Activated CD4-positive, alpha-beta memory T cell treated with anti-CD3 and anti-CD28 coated beads for 36 hours (primary cell): ENCODE results near the gene GALNT9. TPM values are rescaled to one million over a fixed set of nuclear protein-coding genes. Genes with fewer than 3 reads are reported as not detected.

Experiments
- CTCF ChIA-PET: fragments of 350-600 bp; sonication (Branson Sonifier 250); formaldehyde crosslinking; loops from one replicate; lab custom pipeline; 2021; ENCODE audit warnings: antibody characterized with exemption, inconsistent platforms; lab: Charles Lee
- POLR2A ChIA-PET: fragments of 350-600 bp; sonication (Branson Sonifier 250); formaldehyde crosslinking; loops from one replicate; lab custom pipeline; 2021; ENCODE audit warnings: antibody characterized with exemption; lab: Charles Lee
- DNase-seq: peaks from one replicate; pipeline ENCODE4 v3.0.0-alpha.2; 2020
- H3K27ac Mint-ChIP-seq: one replicate; pipeline ENCODE4 v1.8.0; 2021; ENCODE audit warnings: mixed read lengths
- H3K27me3 Mint-ChIP-seq: one replicate; pipeline ENCODE4 v1.8.0; 2021; ENCODE audit warnings: mixed read lengths
- H3K36me3 Mint-ChIP-seq: one replicate; pipeline ENCODE4 v1.8.0; 2021; ENCODE audit warnings: mixed read lengths
- H3K4me1 Mint-ChIP-seq: one replicate; pipeline ENCODE4 v1.8.0; 2021; ENCODE audit warnings: low read depth, mixed read lengths
- H3K4me3 Mint-ChIP-seq: one replicate; pipeline ENCODE4 v1.8.0; 2021; ENCODE audit warnings: mild to moderate bottlenecking, mixed read lengths
- H3K9me3 Mint-ChIP-seq: one replicate; pipeline ENCODE4 v1.8.0; 2021; ENCODE audit warnings: mixed read lengths
- intact Hi-C: fragments of 100-400 bp; cut with micrococcal nuclease; formaldehyde crosslinking; loops from one replicate; pipeline ENCODE4 v1.15.1; 2023
- total RNA-seq, 2 experiments: library from RNA; stranded (reverse); gene quantifications; one replicate each; pipeline ENCODE4 v1.2.3, GENCODE V29; 2021

GALNT9 gene
- total RNA-seq, 2 experiments from 2014 or later = 0.12 to 0.29 TPM

DNA sequence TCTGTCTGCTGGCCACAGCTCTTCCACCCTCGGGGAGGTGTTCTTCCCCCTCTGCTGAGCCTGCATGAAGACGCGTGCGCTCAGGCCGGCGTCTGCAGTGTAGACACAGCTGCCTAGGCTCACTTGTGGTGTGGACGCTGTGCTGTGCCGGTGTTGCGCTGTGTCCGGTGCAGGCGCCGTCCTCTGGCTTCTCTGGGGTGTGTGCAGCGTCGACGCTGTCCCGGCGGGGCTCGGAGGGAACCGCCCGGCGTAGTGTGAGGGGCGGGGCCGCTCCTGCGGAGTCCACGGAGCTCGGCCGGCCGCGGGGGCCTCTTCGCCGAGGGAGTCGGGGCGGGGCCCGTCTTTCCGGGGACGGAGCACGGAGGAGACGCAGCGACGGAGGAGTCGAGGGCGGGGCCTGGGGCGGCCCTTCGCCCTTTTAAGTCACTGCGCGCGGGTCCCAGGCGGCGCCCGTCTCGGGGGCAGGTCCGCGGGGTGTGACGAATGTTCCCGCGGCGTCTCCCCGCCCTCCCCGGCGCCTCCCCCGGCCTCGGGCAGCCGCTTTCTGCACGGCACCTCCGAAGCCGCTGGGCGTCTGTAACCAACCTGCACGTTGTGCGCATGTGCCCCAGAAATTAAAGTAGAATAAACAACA is 139.9 kb downstream of the GALNT9 start:
- CTCF ChIA-PET = interaction anchor here (1.2 to 1.6 kb wide), 3 partner anchors 10 to 36 kb away, joined by 3 to 7 read pairs (median 5); no protein-coding TSS in a partner anchor
- peak; percentile 96 for DNase-seq

DNA sequence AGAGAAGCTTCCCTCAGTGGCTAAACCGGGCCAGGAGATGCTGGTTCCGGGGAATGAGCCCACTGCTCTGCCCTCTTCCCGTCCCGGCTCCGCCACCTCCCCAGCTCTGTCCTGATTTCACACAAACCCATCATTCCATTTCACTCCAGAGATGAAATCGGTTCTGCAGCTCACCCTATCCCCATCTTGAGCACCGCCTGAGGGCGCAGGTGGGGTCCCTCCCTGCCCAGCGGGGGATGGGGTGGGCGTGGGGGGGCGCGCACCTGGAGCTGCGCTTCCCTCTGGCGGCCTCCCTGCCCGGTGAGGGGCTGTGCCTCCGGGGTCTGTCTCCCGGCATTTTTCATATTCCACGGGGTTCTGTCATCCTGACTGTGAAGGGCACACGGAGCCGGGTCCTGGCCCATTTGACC is 140.5 kb downstream of the GALNT9 start:
- peaks cover 6% of the 10 kb centered on the region for H3K36me3 Mint-ChIP-seq
- DNase-seq = no peak
- H3K4me1 Mint-ChIP-seq = peaks cover 40% of the 10 kb centered on the region
- CTCF ChIA-PET = interaction anchor here (1.2 to 1.6 kb wide), 3 partner anchors 10 to 35 kb away, joined by 3 to 7 read pairs (median 5); no protein-coding TSS in a partner anchor
- POLR2A ChIA-PET = interaction anchor here (1.0 to 1.1 kb wide), 2 partner anchors 10 to 13 kb away, joined by 4 to 5 read pairs; no protein-coding TSS in a partner anchor
- intact Hi-C loops = loop anchor here (5.0 kb wide), 2 partner anchors 37 to 298 kb away; no protein-coding TSS in a partner anchor
- H3K27ac Mint-ChIP-seq = peak overlapping the region; percentile 80
- peaks cover 14% of the 10 kb centered on the region for H3K9me3 Mint-ChIP-seq
- no peaks in the 10 kb centered on the region for H3K27me3 Mint-ChIP-seq
- peak overlapping the region; percentile 93 for H3K4me3 Mint-ChIP-seq

More for the DNA sequence above, 139.9 kb downstream of the GALNT9 start:
- H3K4me3 Mint-ChIP-seq = peak overlapping the region; percentile 93
- H3K4me1 Mint-ChIP-seq = peaks cover 40% of the 10 kb centered on the region
- peaks cover 6% of the 10 kb centered on the region for H3K36me3 Mint-ChIP-seq
- POLR2A ChIA-PET = interaction anchor here (1.0 to 1.1 kb wide), 2 partner anchors 11 to 14 kb away, joined by 4 to 5 read pairs; no protein-coding TSS in a partner anchor
- H3K27ac Mint-ChIP-seq = peak overlapping the region; percentile 80
- H3K9me3 Mint-ChIP-seq = peaks cover 18% of the 10 kb centered on the region
- intact Hi-C loops = loop anchor here (5.0 kb wide), 2 partner anchors 37 to 298 kb away; no protein-coding TSS in a partner anchor
- no peaks in the 10 kb centered on the region for H3K27me3 Mint-ChIP-seq

DNA sequence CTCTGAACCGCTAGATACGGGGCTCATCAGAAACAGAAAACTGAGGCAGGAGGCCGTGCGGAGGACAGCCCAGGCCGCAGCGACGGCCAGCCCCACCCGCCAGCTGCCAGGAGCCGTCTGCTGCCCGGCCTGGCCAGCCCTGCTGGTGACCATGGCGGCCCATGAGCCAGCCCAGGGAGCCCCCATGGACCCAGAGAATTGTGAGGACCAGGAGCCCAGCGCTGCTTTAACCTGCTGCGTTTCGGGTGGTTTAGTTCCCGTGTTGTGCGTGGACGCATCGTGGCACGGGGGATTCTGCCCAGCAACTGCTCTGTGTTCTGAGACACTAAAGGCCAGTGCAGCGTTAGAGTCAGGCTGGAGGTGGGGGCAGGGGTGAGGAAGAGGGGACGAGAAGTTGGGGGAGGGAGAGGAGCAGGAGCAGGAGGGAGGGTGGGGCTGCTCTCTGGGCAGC is 140.9 kb downstream of the GALNT9 start:
- ChIA-PET POLR2A (interaction anchor here (1.1 kb wide), 1 partner anchor 10 kb away, joined by 5 read pairs; no protein-coding TSS in a partner anchor), CTCF (interaction anchor here (1.3 to 1.6 kb wide), 2 partner anchors 9 to 30 kb away, joined by 5 to 7 read pairs; no protein-coding TSS in a partner anchor)
- Mint-ChIP-seq H3K36me3 (peaks cover 3% of the 10 kb centered on the region), H3K27ac (no peak overlapping the region), H3K4me3 (peak overlapping the region; percentile 57), H3K4me1 (peaks cover 40% of the 10 kb centered on the region), H3K27me3 (no peaks in the 10 kb centered on the region), H3K9me3 (peaks cover 9% of the 10 kb centered on the region)
- DNase-seq = no peak
- intact Hi-C loops = loop anchor here (5.0 kb wide), 2 partner anchors 36 to 299 kb away; no protein-coding TSS in a partner anchor

DNA sequence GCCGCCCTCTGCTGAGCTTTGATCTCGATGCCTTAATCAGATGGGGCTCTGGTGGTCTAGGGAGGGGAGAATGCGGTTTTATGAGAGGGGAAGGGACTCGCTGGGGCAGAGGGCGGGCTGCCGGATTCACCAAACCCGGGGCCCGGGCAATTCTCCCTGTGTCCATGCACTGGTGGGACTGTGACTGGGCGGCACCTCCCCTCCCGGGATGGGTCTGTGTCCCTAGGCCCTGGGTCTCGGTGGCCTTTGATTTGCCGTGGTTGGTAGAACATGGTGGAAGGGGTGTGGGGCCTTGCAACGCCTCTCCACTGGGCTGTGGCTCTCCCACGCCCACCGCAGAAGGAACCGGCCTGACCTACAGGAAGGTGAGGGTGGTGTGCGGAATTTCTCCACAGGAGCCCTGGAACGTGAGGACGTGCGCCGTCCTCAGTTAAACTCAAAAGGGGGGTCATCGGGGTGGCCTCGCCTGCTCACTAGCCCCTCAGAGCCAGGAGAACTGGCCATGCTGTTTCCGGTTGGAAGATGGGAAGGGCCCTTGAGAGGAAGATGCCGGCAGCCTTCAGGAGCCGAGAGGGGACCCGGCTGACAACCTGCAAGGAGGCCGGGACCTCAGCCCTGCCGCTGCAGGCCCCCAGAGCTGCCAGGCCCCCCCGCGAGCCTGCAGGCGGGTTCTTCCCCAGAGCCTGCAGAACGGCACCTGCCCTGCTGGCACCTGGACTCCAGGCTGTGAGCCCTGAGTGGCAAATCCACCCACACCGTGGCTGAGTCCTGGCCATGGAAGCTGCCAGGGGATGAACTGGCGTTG is 141.5 kb downstream of the GALNT9 start:
- H3K4me1 Mint-ChIP-seq = peaks cover 40% of the 10 kb centered on the region
- H3K36me3 Mint-ChIP-seq = peaks cover 2% of the 10 kb centered on the region
- intact Hi-C loops = loop anchor here (5.0 kb wide), 2 partner anchors 36 to 299 kb away; no protein-coding TSS in a partner anchor
- peaks cover 12% of the 10 kb centered on the region for H3K9me3 Mint-ChIP-seq
- ChIA-PET CTCF (interaction anchor here (1.3 kb wide), 1 partner anchor 34 kb away, joined by 4 read pairs; no protein-coding TSS in a partner anchor), POLR2A (no interaction called here)
- H3K27me3 Mint-ChIP-seq = no peaks in the 10 kb centered on the region
- DNase-seq = no peak
- no peak overlapping the region for H3K27ac Mint-ChIP-seq
- no peak overlapping the region for H3K4me3 Mint-ChIP-seq

DNA sequence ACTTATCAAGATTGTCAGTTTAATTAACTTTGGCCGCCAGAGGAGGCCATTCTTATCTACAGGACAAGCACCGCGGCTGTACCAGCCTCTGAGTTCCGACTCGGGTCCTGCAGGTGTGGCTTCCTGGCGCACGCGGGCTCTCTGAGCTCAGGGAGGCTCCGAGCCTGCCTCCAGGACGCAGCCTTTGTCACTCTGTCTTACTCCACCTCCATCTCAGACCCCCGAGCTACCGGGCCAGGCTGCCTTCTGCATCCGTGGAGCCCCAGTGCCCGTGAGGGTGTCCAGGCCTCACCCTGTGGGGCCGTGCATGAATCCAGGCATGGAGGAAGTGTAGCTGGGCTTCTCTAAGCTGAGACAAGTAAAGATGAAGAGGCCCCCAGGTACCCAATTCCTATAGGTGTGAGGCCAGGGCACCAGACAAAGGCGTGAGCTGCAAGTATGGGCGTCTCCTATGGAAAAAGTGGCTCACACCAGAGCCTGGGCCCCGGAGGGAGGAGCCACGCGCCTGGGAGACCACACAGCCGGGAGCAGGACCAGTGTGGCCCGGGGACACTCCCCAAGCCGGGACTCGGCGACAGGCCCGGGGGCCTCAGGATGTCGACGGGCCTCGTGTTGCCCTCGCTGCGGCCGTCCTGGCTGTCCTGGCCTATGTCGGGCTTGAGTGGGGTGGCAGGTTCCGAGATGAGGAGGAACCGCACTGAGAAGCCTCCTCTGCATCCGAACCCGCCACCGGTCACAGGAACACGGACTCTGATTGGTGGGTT is 142.3 kb downstream of the GALNT9 start:
- POLR2A ChIA-PET = no interaction called here
- no peaks in the 10 kb centered on the region for H3K27me3 Mint-ChIP-seq
- peaks cover 2% of the 10 kb centered on the region for H3K36me3 Mint-ChIP-seq
- no peak for DNase-seq
- H3K9me3 Mint-ChIP-seq = peaks cover 14% of the 10 kb centered on the region
- no peak overlapping the region for H3K27ac Mint-ChIP-seq
- peak overlapping the region; percentile 78 for H3K4me3 Mint-ChIP-seq
- intact Hi-C loops = loop anchor here (5.0 kb wide), 2 partner anchors 35 to 300 kb away; no protein-coding TSS in a partner anchor
- peaks cover 40% of the 10 kb centered on the region for H3K4me1 Mint-ChIP-seq
- CTCF ChIA-PET = interaction anchor here (1.3 kb wide), 1 partner anchor 33 kb away, joined by 4 read pairs; no protein-coding TSS in a partner anchor

DNA sequence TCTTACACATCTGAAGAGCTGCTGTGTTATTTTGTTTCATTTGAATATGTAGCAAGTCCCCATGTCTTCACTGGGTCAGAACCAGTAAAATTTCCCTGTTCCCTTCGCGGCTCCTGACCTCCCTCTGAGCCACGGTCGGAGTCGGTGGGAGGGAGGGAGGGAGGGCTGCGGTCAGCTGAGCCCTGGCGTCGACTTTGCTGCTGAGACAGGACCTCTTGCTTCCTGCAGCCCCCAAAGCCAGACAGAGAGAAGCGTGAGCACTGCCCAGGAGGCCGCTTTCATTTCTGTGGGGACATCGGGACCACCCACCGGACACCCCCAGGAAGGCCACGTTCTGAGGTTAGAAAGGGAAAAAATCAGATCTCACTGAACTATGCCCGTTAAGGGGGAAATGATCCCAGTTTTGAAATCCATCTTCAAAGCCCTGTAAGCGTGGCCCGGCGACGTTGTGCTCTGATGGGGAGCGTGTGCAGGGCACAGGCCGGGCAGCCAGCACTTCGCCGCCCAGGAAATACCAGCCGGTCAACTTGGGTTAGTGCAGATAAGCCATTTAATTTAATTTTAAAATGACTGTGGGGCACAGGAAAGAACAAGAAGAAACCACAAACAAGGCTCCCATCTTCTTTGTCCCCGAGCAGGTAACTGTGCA is 143.1 kb downstream of the GALNT9 start:
- peaks cover 40% of the 10 kb centered on the region for H3K4me1 Mint-ChIP-seq
- peak overlapping the region; percentile 90 for H3K27ac Mint-ChIP-seq
- peaks cover 14% of the 10 kb centered on the region for H3K9me3 Mint-ChIP-seq
- no peaks in the 10 kb centered on the region for H3K27me3 Mint-ChIP-seq
- ChIA-PET POLR2A (no interaction called here), CTCF (interaction anchor here (1.3 kb wide), 1 partner anchor 33 kb away, joined by 4 read pairs; no protein-coding TSS in a partner anchor)
- intact Hi-C loops = loop anchor here (5.0 kb wide), 2 partner anchors 34 to 301 kb away; no protein-coding TSS in a partner anchor
- peak overlapping the region; percentile 78 for H3K4me3 Mint-ChIP-seq
- DNase-seq = no peak
- H3K36me3 Mint-ChIP-seq = peaks cover 2% of the 10 kb centered on the region

DNA sequence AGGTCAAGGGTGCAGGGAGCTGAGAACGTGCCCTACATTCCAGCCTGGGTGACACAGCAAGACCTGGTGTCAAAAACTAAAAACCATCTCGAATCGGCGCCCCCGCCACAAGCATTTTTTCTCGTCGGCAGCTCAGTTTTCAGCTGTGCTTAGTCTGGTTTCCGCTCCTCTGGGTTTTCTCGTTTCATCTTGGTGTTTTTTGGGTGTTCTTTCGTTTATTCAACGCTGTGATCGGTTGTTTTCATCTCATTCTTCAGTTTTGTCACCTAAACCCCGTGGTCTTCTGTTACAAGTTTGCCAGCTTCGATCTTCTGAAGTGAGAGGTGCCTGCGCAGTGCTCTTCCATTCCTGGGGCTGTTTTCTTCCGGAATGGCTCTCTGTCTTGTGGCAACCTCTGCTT is 143.7 kb downstream of the GALNT9 start:
- Mint-ChIP-seq H3K4me1 (peaks cover 35% of the 10 kb centered on the region), H3K36me3 (peaks cover 2% of the 10 kb centered on the region), H3K27me3 (no peaks in the 10 kb centered on the region), H3K27ac (peak overlapping the region; percentile 90), H3K4me3 (peak overlapping the region; percentile 78), H3K9me3 (peaks cover 14% of the 10 kb centered on the region)
- DNase-seq = peak; percentile 41
- POLR2A ChIA-PET = interaction anchor here (0.7 kb wide), 1 partner anchor 24 kb away, joined by 3 read pairs; no protein-coding TSS in a partner anchor
- intact Hi-C loops = loop anchor here (5.0 kb wide), 2 partner anchors 33 to 302 kb away; no protein-coding TSS in a partner anchor
- CTCF ChIA-PET = interaction anchor here (0.8 kb wide), 1 partner anchor 32 kb away, joined by 5 read pairs; no protein-coding TSS in a partner anchor

DNA sequence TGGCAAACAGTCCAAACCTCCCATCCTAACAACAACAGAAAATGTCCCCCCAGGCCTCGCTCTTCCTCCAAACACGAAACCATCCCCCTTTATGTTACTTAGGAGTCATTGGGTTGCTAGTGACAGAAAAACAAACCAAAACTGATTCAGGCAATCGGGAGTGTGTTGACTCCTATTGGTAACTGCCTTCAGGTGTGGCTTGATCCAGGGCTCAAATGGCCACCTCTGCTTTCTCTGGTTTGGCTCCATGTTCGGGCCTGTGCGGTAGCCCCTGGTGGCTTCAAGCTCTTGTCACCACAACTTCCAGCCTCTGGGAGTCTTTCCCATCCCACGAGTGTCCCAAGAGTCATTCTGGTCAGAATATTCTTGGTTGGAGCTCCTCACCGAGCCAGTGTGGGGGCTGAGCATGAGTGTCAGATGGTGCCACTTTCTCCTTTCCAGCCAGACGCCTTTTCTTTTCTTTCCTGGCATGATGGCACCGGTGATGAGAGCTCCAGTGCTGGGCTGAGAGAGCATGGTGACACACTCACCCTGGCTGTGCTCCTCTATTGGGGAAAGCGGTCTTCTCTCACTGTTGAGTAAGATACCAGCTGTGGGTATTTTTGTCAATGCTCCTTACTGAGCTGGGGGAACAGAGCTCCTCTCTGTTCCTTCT is 146.6 kb downstream of the GALNT9 start:
- no peaks in the 10 kb centered on the region for H3K27me3 Mint-ChIP-seq
- H3K4me1 Mint-ChIP-seq = peaks cover 38% of the 10 kb centered on the region
- H3K4me3 Mint-ChIP-seq = no peak overlapping the region
- intact Hi-C loops = no loop called here
- H3K36me3 Mint-ChIP-seq = peaks cover 2% of the 10 kb centered on the region
- H3K9me3 Mint-ChIP-seq = peaks cover 13% of the 10 kb centered on the region
- no peak overlapping the region for H3K27ac Mint-ChIP-seq
- CTCF ChIA-PET = interaction anchor here (0.8 to 1.1 kb wide), 2 partner anchors 29 to 432 kb away, joined by 3 read pairs; no protein-coding TSS in a partner anchor
- no peak for DNase-seq
- POLR2A ChIA-PET = no interaction called here

DNA sequence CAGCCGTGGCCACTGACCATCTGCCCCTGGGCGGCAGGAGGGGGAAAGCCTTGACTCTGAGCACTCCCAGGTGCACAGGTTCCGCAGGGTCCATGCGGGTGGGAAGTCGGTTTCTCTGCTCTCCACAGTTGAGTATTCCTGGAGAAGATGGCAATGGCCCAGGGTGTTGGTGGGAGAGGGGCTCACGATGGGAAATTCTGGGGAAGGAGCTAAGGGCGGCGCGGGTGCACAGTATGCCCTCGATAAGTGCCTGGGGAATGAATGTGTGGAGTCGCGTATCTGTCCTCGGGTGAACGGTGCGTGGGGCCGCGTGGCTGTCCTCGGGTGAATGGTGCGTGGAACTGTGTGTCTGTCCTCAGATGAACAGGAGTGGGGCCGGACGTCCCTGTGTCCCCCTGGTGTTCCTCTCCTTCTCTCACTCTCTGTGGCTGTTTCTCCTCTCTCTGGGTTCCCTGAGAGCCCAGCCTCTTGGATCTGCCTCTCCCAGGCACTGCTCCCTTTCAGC is 147.1 kb downstream of the GALNT9 start:
- DNase-seq = no peak
- ChIA-PET CTCF (interaction anchor here (0.8 to 1.1 kb wide), 2 partner anchors 28 to 433 kb away, joined by 3 read pairs; no protein-coding TSS in a partner anchor), POLR2A (no interaction called here)

More for the DNA sequence above, 147.1 kb downstream of the GALNT9 start:
- intact Hi-C loops = no loop called here
- no peak overlapping the region for H3K4me3 Mint-ChIP-seq
- H3K4me1 Mint-ChIP-seq = peaks cover 34% of the 10 kb centered on the region
- peaks cover 2% of the 10 kb centered on the region for H3K36me3 Mint-ChIP-seq
- H3K27ac Mint-ChIP-seq = no peak overlapping the region
- peaks cover 12% of the 10 kb centered on the region for H3K9me3 Mint-ChIP-seq
- no peaks in the 10 kb centered on the region for H3K27me3 Mint-ChIP-seq
